Endothelial cell of umbilical vein (primary cell): Measurements from ENCODE around the gene ALPK1. TPM values are rescaled to one million over a fixed set of nuclear protein-coding genes. Genes with fewer than 3 reads are reported as not detected.

Experiments
- BruUV-seq: library from RNA; stranded (reverse); fragments of 400-500 nt; replicated peaks from 2 replicates; lab custom pipeline; 2021; lab: Mats Ljungman, UMichigan
- CTCF ChIA-PET: fragments of 300-600, 350-600 bp; sonication (Branson Sonifier 250); formaldehyde crosslinking; loops from one replicate; lab custom pipeline; 2021; ENCODE audit warnings: antibody characterized with exemption, inconsistent platforms; lab: Charles Lee
- POLR2A ChIA-PET: fragments of 300-600, 350-600 bp; sonication (Branson Sonifier 250); formaldehyde crosslinking; loops from one replicate; lab custom pipeline; 2021; ENCODE audit warnings: antibody characterized with exemption, inconsistent platforms; lab: Charles Lee
- DNase-seq: peaks from one replicate; pipeline ENCODE4 v3.0.0-alpha.2; 2011; ENCODE audit warnings: low read depth, low spot score
- FAIRE-seq: peaks from 2 replicates; lab custom pipeline; 2011; peaks lifted over from hg19 to GRCh38; lab: Jason Lieb, UNC
- H2AFZ ChIP-seq: 2 replicates; pipeline ENCODE4 v1.6.0; 2012; ENCODE audit warnings: low read depth, low read length, control low read depth, inconsistent platforms
- H3K27ac ChIP-seq: 2 replicates; pipeline ENCODE4 v1.5.1; 2011; ENCODE audit warnings: low read depth, mild to moderate bottlenecking, control low read depth, low read length, moderate library complexity; ENCODE audit not compliant: insufficient read depth
- H3K27me3 ChIP-seq, 2 experiments: 2 replicates each; pipeline versions ENCODE4 v1.6.0 to v1.6.1; 2011; ENCODE audit warnings: low read length in 2 of 2, mixed read lengths in 1 of 2; ENCODE audit not compliant: control insufficient read depth in 2 of 2, insufficient read depth in 2 of 2
- H3K36me3 ChIP-seq, 2 experiments: 2 replicates in 1 of 2; 3 replicates in 1 of 2; pipeline ENCODE4 v1.5.1; 2011; ENCODE audit warnings: low read length in 2 of 2, mild to moderate bottlenecking in 1 of 2, moderate library complexity in 1 of 2; ENCODE audit not compliant: control insufficient read depth in 2 of 2, insufficient read depth in 2 of 2; ENCODE audit errors: extremely low read depth in 1 of 2
- H3K4me1 ChIP-seq: 3 replicates; pipeline ENCODE4 v1.5.1; 2011; ENCODE audit warnings: mild to moderate bottlenecking, low read length; ENCODE audit not compliant: control insufficient read depth, insufficient read depth; ENCODE audit errors: extremely low read depth
- H3K4me2 ChIP-seq: 2 replicates; pipeline ENCODE4 v1.6.1; 2011; ENCODE audit warnings: low read length, control low read depth, mixed read lengths; ENCODE audit not compliant: insufficient read depth
- H3K4me3 ChIP-seq, 3 experiments: fragments of 200-600 bp in 1 of 3; sonication (generic), shearing (Covaris generic) in 1 of 3; replicated peaks in 1 of 3; 2 replicates each; pipeline ENCODE4 v1.5.1; 2011 to 2016; ENCODE audit warnings: control low read depth in 3 of 3, low read length in 3 of 3, mild to moderate bottlenecking in 2 of 3, inconsistent platforms in 1 of 3, low read depth in 1 of 3, moderate library complexity in 1 of 3; ENCODE audit not compliant: insufficient read depth in 1 of 3
- H3K79me2 ChIP-seq: 2 replicates; pipeline ENCODE4 v1.6.0; 2012; ENCODE audit warnings: low read length, inconsistent platforms; ENCODE audit not compliant: control insufficient read depth, insufficient read depth
- H3K9ac ChIP-seq: replicated peaks from 2 replicates; pipeline ENCODE3; 2011; ENCODE audit warnings: low read length, control low read depth; ENCODE audit not compliant: insufficient read depth; ENCODE audit errors: extremely low read depth
- H3K9me1 ChIP-seq: replicated peaks from 3 replicates; pipeline ENCODE4 v1.6.0; 2011; ENCODE audit warnings: mild to moderate bottlenecking, low read length; ENCODE audit not compliant: control insufficient read depth, insufficient read depth; ENCODE audit errors: extremely low read depth
- H3K9me3 ChIP-seq: replicated peaks from 2 replicates; pipeline ENCODE4 v1.5.1; 2012; ENCODE audit warnings: low read length, inconsistent platforms; ENCODE audit not compliant: control insufficient read depth, insufficient read depth
- H4K20me1 ChIP-seq: replicated peaks from 2 replicates; pipeline ENCODE3; 2011; ENCODE audit warnings: mild to moderate bottlenecking, low read length; ENCODE audit not compliant: control insufficient read depth, insufficient read depth; ENCODE audit errors: extremely low read depth
- EZH2 ChIP-seq: IDR thresholded peaks from 2 replicates; pipeline ENCODE4 v1.6.1; 2012; ENCODE audit warnings: borderline replicate concordance, low read depth, mild to moderate bottlenecking, moderate library complexity, low read length, inconsistent platforms; ENCODE audit not compliant: severe bottlenecking
- FOS ChIP-seq: IDR thresholded peaks from 2 replicates; pipeline ENCODE4 v1.6.1; 2011; ENCODE audit warnings: mild to moderate bottlenecking, low read length, moderate library complexity, borderline replicate concordance; ENCODE audit not compliant: insufficient read depth
- GATA2 ChIP-seq: IDR thresholded peaks from 2 replicates; pipeline ENCODE4 v1.7.0; 2011; ENCODE audit warnings: low read depth, mild to moderate bottlenecking, moderate library complexity, mixed read lengths, low read length; ENCODE audit not compliant: insufficient read length, insufficient read depth
- JUN ChIP-seq: IDR thresholded peaks from 2 replicates; pipeline ENCODE4 v1.6.1; 2011; ENCODE audit warnings: borderline replicate concordance, low read depth; ENCODE audit not compliant: insufficient read length, insufficient read depth
- MYC ChIP-seq: IDR thresholded peaks from one replicate; pipeline ENCODE4 v1.6.1; 2011; ENCODE audit warnings: mild to moderate bottlenecking, low read depth, low read length
- POLR2A ChIP-seq: IDR thresholded peaks from 2 replicates; pipeline ENCODE4 v1.6.1; 2012; ENCODE audit warnings: low read depth, mild to moderate bottlenecking, control low read depth, low read length
- POLR2AphosphoS5 ChIP-seq: IDR thresholded peaks from 2 replicates; pipeline ENCODE4 v1.6.1; 2012; ENCODE audit warnings: low read depth, mild to moderate bottlenecking, control low read depth, low read length, moderate library complexity; ENCODE audit not compliant: insufficient read depth
- dilution Hi-C: fragments of 300-500 bp; cut with MboI; formaldehyde crosslinking; loops from one replicate; pipeline ENCODE4 v1.15.0; 2019; ENCODE audit warnings: low sequenced_read_pairs; ENCODE audit not compliant: extremely low pct_ligation_motif_present
- intact Hi-C: fragments of 100-400 bp; cut with micrococcal nuclease; formaldehyde crosslinking; loops from one replicate; pipeline ENCODE4 v1.10.0; 2022
- polyA plus RNA-seq, 4 experiments: library from polyadenylated mRNA; depleted of rRNA in 3 of 4; stranded (reverse) in 3 of 4; unstranded in 1 of 4; fragments of >200 nt; gene quantifications; 2 replicates each; pipeline versions ENCODE4 v1.2.1 to v1.2.3, GENCODE V29; 2011 to 2012; ENCODE audit warnings: missing spikeins in 1 of 4
- total RNA-seq: library from RNA; stranded (reverse); gene quantifications from 2 replicates; pipeline ENCODE4 v1.2.3, GENCODE V29; 2021
- TF ChIP-seq, protein P1 (sequence below), 2 donors: IDR thresholded peaks; 1 replicate in 1 of 2; 2 replicates in 1 of 2; pipeline ENCODE4 v1.5.1; 2011; ENCODE audit warnings: low read length in 2 of 2, mild to moderate bottlenecking in 2 of 2, moderate library complexity in 2 of 2, control low read depth in 1 of 2, inconsistent platforms in 1 of 2, low read depth in 1 of 2; ENCODE audit not compliant: insufficient read depth in 1 of 2; ENCODE audit errors: extremely low read depth in 1 of 2
- TF ChIP-seq, protein P2 (sequence below): IDR thresholded peaks from 2 replicates; pipeline ENCODE4 v1.6.1; 2011; ENCODE audit not compliant: insufficient read depth, insufficient read length

ALPK1 gene
- total and polyA plus RNA-seq, 2 donors (not counting 3 experiments of a cell fraction or from before 2014, with no cell fraction given) = 1.4 to 5.5 TPM

GRCh38 chr4:112472318-112472717 lies 175.1 kb downstream of the ALPK1 start:
- intact Hi-C loops (no loop called here), dilution Hi-C loops (no loop called here)
- Histone ChIP-seq H2AFZ (no peak overlapping the region), H3K27ac (no peak overlapping the region), H3K9me1 (no peaks in the 10 kb centered on the region), H3K9me3 (no peaks in the 10 kb centered on the region), H3K27me3 (no peaks in the 10 kb centered on the region), H3K4me2 (no peak overlapping the region), H3K36me3 (no peaks in the 10 kb centered on the region), H4K20me1 (no peaks in the 10 kb centered on the region), H3K79me2 (no peaks in the 10 kb centered on the region), H3K4me1 (no peaks in the 10 kb centered on the region), H3K9ac (no peak overlapping the region), H3K4me3 (no peak overlapping the region)
- ChIA-PET CTCF (no interaction called here), POLR2A (no interaction called here)
- TF ChIP-seq GATA2 = no peak
- no peak for TF ChIP-seq POLR2AphosphoS5
- TF ChIP-seq EZH2 = no peak
- no peak for TF ChIP-seq JUN
- TF ChIP-seq, protein P1, sequence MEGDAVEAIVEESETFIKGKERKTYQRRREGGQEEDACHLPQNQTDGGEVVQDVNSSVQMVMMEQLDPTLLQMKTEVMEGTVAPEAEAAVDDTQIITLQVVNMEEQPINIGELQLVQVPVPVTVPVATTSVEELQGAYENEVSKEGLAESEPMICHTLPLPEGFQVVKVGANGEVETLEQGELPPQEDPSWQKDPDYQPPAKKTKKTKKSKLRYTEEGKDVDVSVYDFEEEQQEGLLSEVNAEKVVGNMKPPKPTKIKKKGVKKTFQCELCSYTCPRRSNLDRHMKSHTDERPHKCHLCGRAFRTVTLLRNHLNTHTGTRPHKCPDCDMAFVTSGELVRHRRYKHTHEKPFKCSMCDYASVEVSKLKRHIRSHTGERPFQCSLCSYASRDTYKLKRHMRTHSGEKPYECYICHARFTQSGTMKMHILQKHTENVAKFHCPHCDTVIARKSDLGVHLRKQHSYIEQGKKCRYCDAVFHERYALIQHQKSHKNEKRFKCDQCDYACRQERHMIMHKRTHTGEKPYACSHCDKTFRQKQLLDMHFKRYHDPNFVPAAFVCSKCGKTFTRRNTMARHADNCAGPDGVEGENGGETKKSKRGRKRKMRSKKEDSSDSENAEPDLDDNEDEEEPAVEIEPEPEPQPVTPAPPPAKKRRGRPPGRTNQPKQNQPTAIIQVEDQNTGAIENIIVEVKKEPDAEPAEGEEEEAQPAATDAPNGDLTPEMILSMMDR (IDR thresholded peaks at IDR 0.05; ENCODE audit: extremely low read depth in 1 of 2, insufficient read depth in 1 of 2, low read depth in 1 of 2, low read length in 2 of 2) = no peak
- TF ChIP-seq FOS = no peak
- TF ChIP-seq, protein P2, sequence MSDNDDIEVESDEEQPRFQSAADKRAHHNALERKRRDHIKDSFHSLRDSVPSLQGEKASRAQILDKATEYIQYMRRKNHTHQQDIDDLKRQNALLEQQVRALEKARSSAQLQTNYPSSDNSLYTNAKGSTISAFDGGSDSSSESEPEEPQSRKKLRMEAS = no peak
- no peak for TF ChIP-seq MYC
- TF ChIP-seq POLR2A = no peak
- DNase-seq (no peak), FAIRE-seq (no peak)
- no TSS peak for BruUV-seq
